PC-3 (cell line): ENCODE results near the gene NKX1-1.

Source experiments
- EZH2phosphoT487 ChIP-seq: fragments of 300-600 bp; sonication (generic); IDR thresholded peaks from 2 replicates; pipeline ENCODE4 v1.6.1; 2018; ENCODE audit warnings: mild to moderate bottlenecking, antibody characterized with exemption, low read length, borderline replicate concordance
- TF ChIP-seq, protein P1 (sequence below): fragments of 300-600 bp; sonication (generic); conservative IDR thresholded peaks from 2 replicates; pipeline ENCODE4 v1.5.1; 2017; ENCODE audit warnings: antibody characterized with exemption, low read depth, mild to moderate bottlenecking, low read length

GRCh38 chr4:1381944-1382541, 24.2 kb downstream of the NKX1-1 start:
- TF ChIP-seq, protein P1, sequence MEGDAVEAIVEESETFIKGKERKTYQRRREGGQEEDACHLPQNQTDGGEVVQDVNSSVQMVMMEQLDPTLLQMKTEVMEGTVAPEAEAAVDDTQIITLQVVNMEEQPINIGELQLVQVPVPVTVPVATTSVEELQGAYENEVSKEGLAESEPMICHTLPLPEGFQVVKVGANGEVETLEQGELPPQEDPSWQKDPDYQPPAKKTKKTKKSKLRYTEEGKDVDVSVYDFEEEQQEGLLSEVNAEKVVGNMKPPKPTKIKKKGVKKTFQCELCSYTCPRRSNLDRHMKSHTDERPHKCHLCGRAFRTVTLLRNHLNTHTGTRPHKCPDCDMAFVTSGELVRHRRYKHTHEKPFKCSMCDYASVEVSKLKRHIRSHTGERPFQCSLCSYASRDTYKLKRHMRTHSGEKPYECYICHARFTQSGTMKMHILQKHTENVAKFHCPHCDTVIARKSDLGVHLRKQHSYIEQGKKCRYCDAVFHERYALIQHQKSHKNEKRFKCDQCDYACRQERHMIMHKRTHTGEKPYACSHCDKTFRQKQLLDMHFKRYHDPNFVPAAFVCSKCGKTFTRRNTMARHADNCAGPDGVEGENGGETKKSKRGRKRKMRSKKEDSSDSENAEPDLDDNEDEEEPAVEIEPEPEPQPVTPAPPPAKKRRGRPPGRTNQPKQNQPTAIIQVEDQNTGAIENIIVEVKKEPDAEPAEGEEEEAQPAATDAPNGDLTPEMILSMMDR = no peak
- TF ChIP-seq EZH2phosphoT487 = no peak
